Endothelial cell of umbilical vein (primary cell): ENCODE measurements around the gene NMRK2.

Source experiments
- EZH2 ChIP-seq: IDR thresholded peaks from 2 replicates; pipeline ENCODE4 v1.6.1; 2012; ENCODE audit warnings: borderline replicate concordance, low read depth, mild to moderate bottlenecking, moderate library complexity, low read length, inconsistent platforms; ENCODE audit not compliant: severe bottlenecking
- POLR2A ChIP-seq: IDR thresholded peaks from 2 replicates; pipeline ENCODE4 v1.6.1; 2012; ENCODE audit warnings: low read depth, mild to moderate bottlenecking, control low read depth, low read length
- TF ChIP-seq, protein P1 (sequence below): IDR thresholded peaks from 2 replicates; pipeline ENCODE4 v1.6.1; 2011; ENCODE audit not compliant: insufficient read depth, insufficient read length
- TF ChIP-seq, protein P2 (sequence below), 2 donors: IDR thresholded peaks; 1 replicate in 1 of 2; 2 replicates in 1 of 2; pipeline ENCODE4 v1.5.1; 2011; ENCODE audit warnings: low read length in 2 of 2, mild to moderate bottlenecking in 2 of 2, moderate library complexity in 2 of 2, control low read depth in 1 of 2, inconsistent platforms in 1 of 2, low read depth in 1 of 2; ENCODE audit not compliant: insufficient read depth in 1 of 2; ENCODE audit errors: extremely low read depth in 1 of 2

DNA sequence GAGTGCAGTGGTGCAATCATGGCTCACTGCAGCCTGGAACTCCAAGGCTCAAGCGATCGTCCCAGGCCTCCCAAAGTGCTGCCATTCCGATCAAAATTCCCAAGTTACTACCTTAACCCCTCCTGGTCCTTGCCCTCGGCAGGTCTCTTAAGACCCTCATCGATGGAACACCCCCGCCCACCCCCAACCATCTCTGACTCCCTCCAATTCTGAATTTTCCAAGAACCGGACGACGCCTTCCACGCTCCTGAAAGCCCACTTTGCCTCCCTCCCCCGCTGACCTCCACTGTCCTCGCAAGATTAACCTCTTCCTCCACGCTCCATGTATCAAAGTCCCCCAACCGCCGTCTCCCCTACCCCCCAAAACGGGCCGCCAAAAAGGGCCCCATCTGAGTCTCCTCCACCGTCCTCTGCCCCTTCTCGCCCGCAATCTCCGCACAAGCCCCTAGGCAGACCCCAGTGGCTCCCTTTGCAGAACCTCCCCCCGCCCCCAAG is 37.5 kb downstream of the NMRK2 start:
- TF ChIP-seq POLR2A (no peak), EZH2 (no peak)
- TF ChIP-seq, protein P1, sequence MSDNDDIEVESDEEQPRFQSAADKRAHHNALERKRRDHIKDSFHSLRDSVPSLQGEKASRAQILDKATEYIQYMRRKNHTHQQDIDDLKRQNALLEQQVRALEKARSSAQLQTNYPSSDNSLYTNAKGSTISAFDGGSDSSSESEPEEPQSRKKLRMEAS = no peak
- TF ChIP-seq, protein P2, sequence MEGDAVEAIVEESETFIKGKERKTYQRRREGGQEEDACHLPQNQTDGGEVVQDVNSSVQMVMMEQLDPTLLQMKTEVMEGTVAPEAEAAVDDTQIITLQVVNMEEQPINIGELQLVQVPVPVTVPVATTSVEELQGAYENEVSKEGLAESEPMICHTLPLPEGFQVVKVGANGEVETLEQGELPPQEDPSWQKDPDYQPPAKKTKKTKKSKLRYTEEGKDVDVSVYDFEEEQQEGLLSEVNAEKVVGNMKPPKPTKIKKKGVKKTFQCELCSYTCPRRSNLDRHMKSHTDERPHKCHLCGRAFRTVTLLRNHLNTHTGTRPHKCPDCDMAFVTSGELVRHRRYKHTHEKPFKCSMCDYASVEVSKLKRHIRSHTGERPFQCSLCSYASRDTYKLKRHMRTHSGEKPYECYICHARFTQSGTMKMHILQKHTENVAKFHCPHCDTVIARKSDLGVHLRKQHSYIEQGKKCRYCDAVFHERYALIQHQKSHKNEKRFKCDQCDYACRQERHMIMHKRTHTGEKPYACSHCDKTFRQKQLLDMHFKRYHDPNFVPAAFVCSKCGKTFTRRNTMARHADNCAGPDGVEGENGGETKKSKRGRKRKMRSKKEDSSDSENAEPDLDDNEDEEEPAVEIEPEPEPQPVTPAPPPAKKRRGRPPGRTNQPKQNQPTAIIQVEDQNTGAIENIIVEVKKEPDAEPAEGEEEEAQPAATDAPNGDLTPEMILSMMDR (IDR thresholded peaks at IDR 0.05; ENCODE audit: extremely low read depth in 1 of 2, insufficient read depth in 1 of 2, low read depth in 1 of 2, low read length in 2 of 2) = no peak
